Measurements from ENCODE around the gene LMF1.
"Not testable (repeated sequence)": the region's sequence is repeated elsewhere in the genome, so short reads cannot be mapped to it uniquely, and the experiment has no call there.

DNA sequence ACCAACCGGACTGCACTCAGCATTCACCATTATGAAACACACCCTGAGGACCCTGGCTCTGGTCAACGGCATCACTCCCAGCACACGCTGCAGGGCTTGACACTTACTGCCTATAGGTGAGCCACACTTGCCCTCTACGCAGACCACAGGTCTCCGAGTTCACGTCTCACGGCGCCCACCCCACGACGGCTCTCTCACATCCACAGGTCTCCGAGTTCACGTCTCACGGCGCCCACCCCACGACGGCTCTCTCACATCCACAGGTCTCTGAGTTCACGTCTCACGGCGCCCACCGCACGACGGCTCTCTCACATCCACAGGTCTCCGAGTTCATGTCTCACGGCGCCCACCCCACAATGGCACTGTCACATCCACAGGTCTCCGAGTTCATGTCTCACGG, 15.0 kb downstream of the LMF1 start:
- TF ChIP-seq, protein P1, sequence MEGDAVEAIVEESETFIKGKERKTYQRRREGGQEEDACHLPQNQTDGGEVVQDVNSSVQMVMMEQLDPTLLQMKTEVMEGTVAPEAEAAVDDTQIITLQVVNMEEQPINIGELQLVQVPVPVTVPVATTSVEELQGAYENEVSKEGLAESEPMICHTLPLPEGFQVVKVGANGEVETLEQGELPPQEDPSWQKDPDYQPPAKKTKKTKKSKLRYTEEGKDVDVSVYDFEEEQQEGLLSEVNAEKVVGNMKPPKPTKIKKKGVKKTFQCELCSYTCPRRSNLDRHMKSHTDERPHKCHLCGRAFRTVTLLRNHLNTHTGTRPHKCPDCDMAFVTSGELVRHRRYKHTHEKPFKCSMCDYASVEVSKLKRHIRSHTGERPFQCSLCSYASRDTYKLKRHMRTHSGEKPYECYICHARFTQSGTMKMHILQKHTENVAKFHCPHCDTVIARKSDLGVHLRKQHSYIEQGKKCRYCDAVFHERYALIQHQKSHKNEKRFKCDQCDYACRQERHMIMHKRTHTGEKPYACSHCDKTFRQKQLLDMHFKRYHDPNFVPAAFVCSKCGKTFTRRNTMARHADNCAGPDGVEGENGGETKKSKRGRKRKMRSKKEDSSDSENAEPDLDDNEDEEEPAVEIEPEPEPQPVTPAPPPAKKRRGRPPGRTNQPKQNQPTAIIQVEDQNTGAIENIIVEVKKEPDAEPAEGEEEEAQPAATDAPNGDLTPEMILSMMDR (IDR thresholded peaks at IDR 0.05): not testable (repeated sequence)
- not testable (repeated sequence) for TF ChIP-seq POLR2A (IDR thresholded peaks at IDR 0.05)

Data from vagina (tissue), 2 donors.